CD4-positive, CD25-positive, alpha-beta regulatory T cell (primary cell): ENCODE results near the gene DSCAM. TPM values are rescaled to one million over a fixed set of nuclear protein-coding genes. Genes with fewer than 3 reads are reported as not detected.

Experiments used
- ATAC-seq, 2 donors: fragments of 150-1000 bp; cut with Tn5 transposase; one replicate each; pipeline ENCODE4 v1.10.0; 2021; ENCODE audit warnings: low read depth in 2 of 2, moderate number of reproducible peaks in 2 of 2, moderate library complexity in 1 of 2
- DNase-seq, 3 donors: peaks; one replicate each; pipeline versions ENCODE4 v3.0.0 to v3.0.0-alpha.2; 2012 to 2022; ENCODE audit warnings: mixed read lengths in 1 of 3
- H3K27ac ChIP-seq: one replicate; pipeline ENCODE4 v1.7.0; 2013; ENCODE audit warnings: mild to moderate bottlenecking, low read length; ENCODE audit not compliant: insufficient read depth, poor library complexity, severe bottlenecking
- H3K27me3 ChIP-seq: one replicate; pipeline ENCODE4 v1.7.0; 2013; ENCODE audit warnings: low read length; ENCODE audit not compliant: control insufficient read depth, insufficient read depth
- H3K36me3 ChIP-seq: one replicate; pipeline ENCODE4 v1.7.0; 2013; ENCODE audit warnings: mild to moderate bottlenecking, low read length, moderate library complexity; ENCODE audit not compliant: control insufficient read depth, insufficient read depth
- H3K4me1 ChIP-seq: 2 replicates; pipeline ENCODE4 v1.7.0; 2013; ENCODE audit warnings: mild to moderate bottlenecking, low read length; ENCODE audit not compliant: insufficient read depth, control insufficient read depth, poor library complexity, severe bottlenecking
- H3K4me3 ChIP-seq: one replicate; pipeline ENCODE4 v1.7.0; 2013; ENCODE audit warnings: low read depth, mild to moderate bottlenecking, low read length, moderate library complexity
- H3K9me3 ChIP-seq, 2 experiments: 1 replicate in 1 of 2; 2 replicates in 1 of 2; pipeline ENCODE4 v1.7.0; 2013; ENCODE audit warnings: low read length in 2 of 2, mild to moderate bottlenecking in 1 of 2, moderate library complexity in 1 of 2; ENCODE audit not compliant: control insufficient read depth in 2 of 2
- H3K27ac Mint-ChIP-seq, 3 donors: one replicate each; pipeline ENCODE4 v1.8.0; 2020 to 2022; ENCODE audit warnings: mild to moderate bottlenecking in 3 of 3, mixed read lengths in 3 of 3, moderate library complexity in 2 of 3
- H3K27me3 Mint-ChIP-seq: one replicate; pipeline ENCODE4 v1.8.0; 2022; ENCODE audit warnings: mild to moderate bottlenecking, mixed read lengths
- H3K36me3 Mint-ChIP-seq: one replicate; pipeline ENCODE4 v1.8.0; 2020; ENCODE audit warnings: mixed read lengths
- H3K4me1 Mint-ChIP-seq, 4 donors: one replicate each; pipeline ENCODE4 v1.8.0; 2020 to 2022; ENCODE audit warnings: mixed read lengths in 4 of 4, mild to moderate bottlenecking in 1 of 4
- H3K4me3 Mint-ChIP-seq, 4 donors: one replicate each; pipeline ENCODE4 v1.8.0; 2020 to 2022; ENCODE audit warnings: mild to moderate bottlenecking in 4 of 4, mixed read lengths in 4 of 4, moderate library complexity in 3 of 4
- H3K9me3 Mint-ChIP-seq, 7 donors: one replicate each; pipeline ENCODE4 v1.8.0; 2020 to 2022; ENCODE audit warnings: mixed read lengths in 7 of 7, mild to moderate bottlenecking in 3 of 7, moderate library complexity in 2 of 7
- polyA plus RNA-seq, 4 donors: library from polyadenylated mRNA; unstranded; fragments of 300-500 nt; fragmentation: Illumina TruSeq; gene quantifications; one replicate each; pipeline ENCODE4 v1.2.3, GENCODE V29; 2021
- total RNA-seq: library from RNA; stranded (reverse); gene quantifications from one replicate; pipeline ENCODE4 v1.2.3, GENCODE V29; 2022

Gene DSCAM
- total and polyA plus RNA-seq, 5 donors from 2014 or later = not detected

DNA sequence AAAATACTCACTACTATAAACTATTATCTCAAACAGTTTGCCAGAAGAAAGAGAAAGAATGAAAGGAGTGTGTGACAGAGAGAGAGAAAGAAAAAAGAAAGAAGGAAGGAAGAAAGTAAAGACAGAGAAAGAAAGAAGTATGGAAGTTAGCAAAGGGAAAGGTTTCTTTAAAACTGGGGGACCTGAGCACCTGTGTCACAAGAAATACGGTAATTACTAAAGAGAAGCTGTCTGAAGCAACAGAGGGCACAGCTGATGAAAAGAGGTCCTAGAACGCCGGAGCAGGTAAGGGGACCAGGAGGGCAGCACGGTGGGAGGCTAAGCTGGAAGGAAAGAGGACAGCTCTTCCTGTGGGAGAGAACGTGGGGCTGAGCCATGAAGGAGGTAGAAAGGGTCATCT, 163.6 kb downstream of the DSCAM start:
- H3K27me3 ChIP-seq = no peaks in the 10 kb centered on the region
- H3K27ac ChIP-seq = no peak overlapping the region
- H3K9me3 Mint-ChIP-seq = peaks cover 0 to 15% (median 5%) of the 10 kb centered on the region in 7 donors
- H3K27me3 Mint-ChIP-seq = no peaks in the 10 kb centered on the region
- no peak overlapping the region for H3K27ac Mint-ChIP-seq
- H3K4me1 Mint-ChIP-seq = no peaks in the 10 kb centered on the region
- ATAC-seq (no peak), DNase-seq (no peak)
- H3K9me3 ChIP-seq = no peaks in the 10 kb centered on the region
- H3K36me3 ChIP-seq = no peaks in the 10 kb centered on the region
- no peaks in the 10 kb centered on the region for H3K4me1 ChIP-seq
- no peak overlapping the region for H3K4me3 Mint-ChIP-seq
- no peak overlapping the region for H3K4me3 ChIP-seq
- H3K36me3 Mint-ChIP-seq = no peaks in the 10 kb centered on the region

DNA sequence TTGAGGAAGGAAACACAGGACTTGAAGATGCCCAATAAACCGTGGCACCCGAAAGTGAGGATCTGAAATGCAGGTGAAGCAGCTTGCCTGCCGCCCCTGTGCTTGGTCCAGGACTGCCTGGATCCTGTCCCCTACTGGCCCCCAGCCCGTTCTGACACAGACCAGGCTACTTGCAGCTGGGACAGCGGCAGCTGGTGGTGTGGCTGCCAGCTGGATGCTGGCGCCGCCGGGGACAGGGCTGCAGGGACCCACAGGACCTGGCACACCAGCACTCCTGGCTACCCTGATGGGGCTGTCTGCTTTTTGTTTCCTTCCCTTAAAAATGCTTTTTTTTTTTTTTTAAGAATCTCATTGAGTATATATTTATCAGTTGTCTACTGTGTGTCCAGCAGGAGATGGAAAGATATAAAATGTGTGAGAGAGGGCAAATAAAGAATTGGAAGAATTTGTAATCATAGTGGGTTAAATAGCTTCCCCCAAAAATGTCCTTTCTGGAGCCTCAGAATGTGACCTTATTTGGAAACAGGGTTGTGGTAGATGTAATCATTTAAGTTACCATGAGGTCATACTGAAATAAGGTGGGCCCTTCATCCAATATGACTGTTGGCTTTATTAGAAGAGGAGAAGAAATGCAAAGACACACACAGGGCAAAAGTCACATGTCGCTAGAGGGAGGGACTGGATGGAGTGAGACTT, 165.6 kb downstream of the DSCAM start:
- Histone ChIP-seq H3K4me3 (no peak overlapping the region), H3K36me3 (no peaks in the 10 kb centered on the region), H3K27ac (no peak overlapping the region), H3K27me3 (no peaks in the 10 kb centered on the region), H3K9me3 (no peaks in the 10 kb centered on the region), H3K4me1 (no peaks in the 10 kb centered on the region)
- ATAC-seq (no peak), DNase-seq (no peak)
- peaks cover 0 to 15% (median 3%) of the 10 kb centered on the region in 7 donors for H3K9me3 Mint-ChIP-seq
- H3K36me3 Mint-ChIP-seq = no peaks in the 10 kb centered on the region
- H3K4me1 Mint-ChIP-seq = no peaks in the 10 kb centered on the region
- H3K27ac Mint-ChIP-seq = no peak overlapping the region
- H3K27me3 Mint-ChIP-seq = no peaks in the 10 kb centered on the region
- no peak overlapping the region for H3K4me3 Mint-ChIP-seq

DNA sequence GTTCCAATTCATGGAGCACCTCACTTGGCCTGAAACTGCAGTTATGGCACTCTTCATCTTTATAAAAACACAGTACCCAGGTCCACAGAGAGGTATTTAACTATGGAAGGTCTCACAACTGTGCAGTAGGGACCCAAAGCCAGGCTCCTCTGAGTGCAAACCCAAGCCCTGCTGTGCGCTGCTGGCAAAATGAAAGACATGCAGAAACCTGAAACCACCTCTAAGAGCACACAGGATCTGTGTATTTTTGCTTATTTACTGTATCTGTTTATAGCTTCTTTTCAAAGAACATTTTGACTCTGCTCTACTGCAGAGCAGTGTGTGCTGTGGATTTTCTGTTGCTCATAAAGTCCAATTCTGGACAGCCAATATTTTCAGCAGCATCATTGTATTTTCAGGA, 166.6 kb downstream of the DSCAM start:
- no peak overlapping the region for H3K4me3 ChIP-seq
- no peak for ATAC-seq

GRCh38 chr21:40678681-40679284, 168.2 kb downstream of the DSCAM start:
- Histone ChIP-seq H3K36me3 (no peaks in the 10 kb centered on the region), H3K4me1 (no peaks in the 10 kb centered on the region), H3K27me3 (no peaks in the 10 kb centered on the region), H3K4me3 (no peak overlapping the region), H3K27ac (no peak overlapping the region), H3K9me3 (no peaks in the 10 kb centered on the region)
- H3K27ac Mint-ChIP-seq = no peak overlapping the region
- no peaks in the 10 kb centered on the region for H3K4me1 Mint-ChIP-seq
- no peak overlapping the region for H3K4me3 Mint-ChIP-seq
- H3K9me3 Mint-ChIP-seq = peaks cover 0 to 17% (median 6%) of the 10 kb centered on the region in 7 donors
- DNase-seq (no peak), ATAC-seq (no peak)
- H3K36me3 Mint-ChIP-seq = no peaks in the 10 kb centered on the region
- H3K27me3 Mint-ChIP-seq = no peaks in the 10 kb centered on the region

More for the DNA sequence above, 166.6 kb downstream of the DSCAM start:
- no peaks in the 10 kb centered on the region for H3K4me1 ChIP-seq
- no peak for DNase-seq
- H3K27ac ChIP-seq = no peak overlapping the region
- no peaks in the 10 kb centered on the region for H3K36me3 Mint-ChIP-seq
- no peak overlapping the region for H3K4me3 Mint-ChIP-seq
- H3K4me1 Mint-ChIP-seq = no peaks in the 10 kb centered on the region
- no peaks in the 10 kb centered on the region for H3K27me3 ChIP-seq
- H3K9me3 ChIP-seq = no peaks in the 10 kb centered on the region
- H3K36me3 ChIP-seq = no peaks in the 10 kb centered on the region
- no peaks in the 10 kb centered on the region for H3K27me3 Mint-ChIP-seq
- H3K27ac Mint-ChIP-seq = no peak overlapping the region
- peaks cover 0 to 15% (median 3%) of the 10 kb centered on the region in 7 donors for H3K9me3 Mint-ChIP-seq

DNA sequence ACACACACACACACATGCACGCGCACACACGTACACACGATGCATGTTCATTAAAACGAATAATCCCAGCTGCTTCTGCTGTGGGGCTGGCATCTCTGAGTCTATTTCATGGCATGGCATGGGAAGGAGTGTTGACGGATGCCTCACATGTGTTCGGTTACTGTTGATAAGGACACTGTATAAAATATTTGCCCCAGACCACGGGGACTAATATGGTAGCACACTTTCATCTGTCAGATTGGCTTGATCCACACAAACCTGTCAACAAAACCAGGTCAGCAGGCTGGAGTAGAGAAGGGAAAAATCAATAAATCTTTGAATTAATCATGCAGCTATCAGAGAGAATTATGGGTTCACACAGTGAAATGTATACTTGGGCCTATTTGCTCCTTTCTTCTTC, 171.9 kb downstream of the DSCAM start:
- H3K27ac ChIP-seq = no peak overlapping the region
- no peak overlapping the region for H3K27ac Mint-ChIP-seq
- H3K36me3 ChIP-seq = no peaks in the 10 kb centered on the region
- no peak overlapping the region for H3K4me3 Mint-ChIP-seq
- H3K27me3 ChIP-seq = no peaks in the 10 kb centered on the region
- H3K9me3 ChIP-seq = no peaks in the 10 kb centered on the region
- no peak overlapping the region for H3K4me3 ChIP-seq
- no peaks in the 10 kb centered on the region for H3K4me1 ChIP-seq
- no peaks in the 10 kb centered on the region for H3K27me3 Mint-ChIP-seq
- DNase-seq (no peak), ATAC-seq (no peak)
- H3K36me3 Mint-ChIP-seq = no peaks in the 10 kb centered on the region
- no peaks in the 10 kb centered on the region for H3K4me1 Mint-ChIP-seq
- peaks cover 0 to 5% (median 2%) of the 10 kb centered on the region in 7 donors for H3K9me3 Mint-ChIP-seq

DNA sequence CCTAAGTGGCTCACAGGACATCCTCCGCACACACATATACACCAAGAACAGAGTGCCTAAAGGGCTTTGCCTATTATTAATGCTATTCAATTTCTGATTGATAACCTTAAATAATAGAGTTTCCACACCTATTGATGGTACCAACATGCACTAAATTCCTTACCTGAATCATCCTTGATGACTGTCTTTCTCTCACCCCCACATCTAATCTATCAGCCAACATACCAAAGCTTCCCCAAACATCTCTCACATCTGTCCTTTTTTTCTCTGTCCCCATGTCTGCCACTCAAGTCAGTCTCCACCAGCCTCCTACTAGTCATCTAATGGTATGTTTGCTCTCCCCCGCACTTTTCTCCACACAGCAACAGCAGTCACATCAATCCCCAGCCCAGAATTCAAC, 174.4 kb downstream of the DSCAM start:
- H3K36me3 Mint-ChIP-seq = no peaks in the 10 kb centered on the region
- Histone ChIP-seq H3K4me3 (no peak overlapping the region), H3K27ac (no peak overlapping the region), H3K27me3 (no peaks in the 10 kb centered on the region), H3K9me3 (no peaks in the 10 kb centered on the region), H3K4me1 (no peaks in the 10 kb centered on the region), H3K36me3 (no peaks in the 10 kb centered on the region)
- no peak overlapping the region for H3K4me3 Mint-ChIP-seq
- ATAC-seq = no peak
- no peaks in the 10 kb centered on the region for H3K27me3 Mint-ChIP-seq
- H3K9me3 Mint-ChIP-seq = peaks cover 0 to 4% (median 2%) of the 10 kb centered on the region in 7 donors
- no peaks in the 10 kb centered on the region for H3K4me1 Mint-ChIP-seq
- no peak for DNase-seq
- H3K27ac Mint-ChIP-seq = no peak overlapping the region

DNA sequence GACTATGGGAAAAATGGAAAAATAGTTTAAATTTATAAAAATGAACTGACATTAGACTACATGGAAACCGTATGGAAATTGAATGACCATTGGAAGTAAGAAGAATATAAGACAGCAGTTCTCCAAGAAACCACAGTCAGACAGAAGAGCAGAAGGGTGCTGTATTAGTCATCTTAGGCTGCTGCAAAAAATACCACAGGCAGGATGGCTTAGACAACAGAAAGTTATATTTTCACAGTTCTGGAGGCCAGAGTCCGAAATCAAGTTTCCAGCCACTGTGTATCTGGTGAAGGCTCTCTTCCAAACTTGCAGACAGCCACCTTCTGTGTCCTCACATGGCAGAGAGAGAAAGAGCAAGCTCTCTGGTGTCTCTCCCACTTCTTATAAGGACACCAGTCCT, 175.2 kb downstream of the DSCAM start:
- H3K4me1 ChIP-seq = no peaks in the 10 kb centered on the region
- no peaks in the 10 kb centered on the region for H3K27me3 ChIP-seq
- Mint-ChIP-seq H3K4me1 (no peaks in the 10 kb centered on the region), H3K4me3 (no peak overlapping the region), H3K36me3 (no peaks in the 10 kb centered on the region), H3K9me3 (peaks cover 0 to 4% (median 2%) of the 10 kb centered on the region in 7 donors), H3K27ac (no peak overlapping the region), H3K27me3 (no peaks in the 10 kb centered on the region)
- H3K9me3 ChIP-seq = no peaks in the 10 kb centered on the region
- no peak overlapping the region for H3K27ac ChIP-seq
- no peak for ATAC-seq
- H3K4me3 ChIP-seq = no peak overlapping the region
- no peak for DNase-seq
- no peaks in the 10 kb centered on the region for H3K36me3 ChIP-seq
